ENCODE data around the gene CEP97. TPM values are rescaled to one million over a fixed set of nuclear protein-coding genes. Genes with fewer than 3 reads are reported as not detected.
A peak's percentile ranks its signal among the peaks of the same experiment; 100 is the strongest.

CEP97 gene
- total RNA-seq, 1 donor = 8.1 TPM

- peak in 2 of 3 donors; percentile 29 to 76 for DNase-seq (ENCODE audit: low read depth in 2 of 3, low spot score in 2 of 3)
Observed at GRCh38 chr3:101813817-101814440, 89.5 kb downstream of the CEP97 start.

GRCh38 chr3:101814835-101815234 lies 90.4 kb downstream of the CEP97 start:
- DNase-seq (ENCODE audit: low read depth in 2 of 3, low spot score in 2 of 3) = peak in 1 of 3 donors; percentile 31

- no peak for DNase-seq (ENCODE audit: low read depth in 2 of 3, low spot score in 2 of 3)
Observed at GRCh38 chr3:101816215-101817149, 92.1 kb downstream of the CEP97 start.

- peak in 1 of 3 donors; percentile 40 for DNase-seq (ENCODE audit: low read depth in 2 of 3, low spot score in 2 of 3)
Observed at GRCh38 chr3:101817992-101818391, 93.6 kb downstream of the CEP97 start.

- DNase-seq (ENCODE audit: low read depth in 2 of 3, low spot score in 2 of 3) = no peak
Observed at GRCh38 chr3:101819649-101820206, 95.3 kb downstream of the CEP97 start.

Other genes with a start within 250 kb of the CEP97 start
- gene SENP7, start 211.4 kb upstream of the CEP97 start, total RNA-seq = 10.0 TPM
- gene TRMT10C, start 162.7 kb upstream of the CEP97 start, total RNA-seq = 12.9 TPM
- gene PCNP, start 150.4 kb upstream of the CEP97 start, total RNA-seq = 20.7 TPM
- gene ZBTB11, start 47.5 kb upstream of the CEP97 start, total RNA-seq = 27.7 TPM
- 647 TPM for gene RPL24, start 37.9 kb upstream of the CEP97 start, total RNA-seq
- gene NXPE3, start 54.6 kb downstream of the CEP97 start, total RNA-seq = 12.4 TPM
- 222 TPM for gene NFKBIZ, start 124.9 kb downstream of the CEP97 start, total RNA-seq